ENCODE data around the gene KLHL29.

DNA sequence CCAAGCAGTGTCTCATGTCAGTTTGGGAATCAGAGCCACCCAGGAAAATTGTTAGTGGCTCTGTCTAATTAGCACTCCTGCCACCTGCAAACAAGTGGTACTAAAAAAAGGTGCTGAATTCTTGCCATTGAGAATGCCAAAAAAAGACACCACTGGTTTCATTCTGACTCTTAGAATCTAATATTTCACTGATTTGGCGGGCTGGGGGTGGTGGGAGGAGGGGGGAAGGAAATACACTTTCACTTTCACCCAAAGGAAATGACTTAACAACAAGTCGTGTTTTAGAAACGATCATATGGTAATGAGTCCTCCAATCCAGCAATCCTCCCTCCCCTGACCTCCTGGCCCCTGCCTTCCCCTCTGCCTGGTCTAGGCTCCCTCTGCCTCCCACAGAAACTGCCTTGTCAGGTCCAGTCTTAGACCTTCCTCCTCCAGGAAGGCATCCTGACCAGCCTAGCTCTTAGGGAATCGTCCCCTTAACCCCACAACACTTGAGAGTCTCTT is 4.4 kb upstream of the KLHL29 start:
- TF ChIP-seq, protein P1, sequence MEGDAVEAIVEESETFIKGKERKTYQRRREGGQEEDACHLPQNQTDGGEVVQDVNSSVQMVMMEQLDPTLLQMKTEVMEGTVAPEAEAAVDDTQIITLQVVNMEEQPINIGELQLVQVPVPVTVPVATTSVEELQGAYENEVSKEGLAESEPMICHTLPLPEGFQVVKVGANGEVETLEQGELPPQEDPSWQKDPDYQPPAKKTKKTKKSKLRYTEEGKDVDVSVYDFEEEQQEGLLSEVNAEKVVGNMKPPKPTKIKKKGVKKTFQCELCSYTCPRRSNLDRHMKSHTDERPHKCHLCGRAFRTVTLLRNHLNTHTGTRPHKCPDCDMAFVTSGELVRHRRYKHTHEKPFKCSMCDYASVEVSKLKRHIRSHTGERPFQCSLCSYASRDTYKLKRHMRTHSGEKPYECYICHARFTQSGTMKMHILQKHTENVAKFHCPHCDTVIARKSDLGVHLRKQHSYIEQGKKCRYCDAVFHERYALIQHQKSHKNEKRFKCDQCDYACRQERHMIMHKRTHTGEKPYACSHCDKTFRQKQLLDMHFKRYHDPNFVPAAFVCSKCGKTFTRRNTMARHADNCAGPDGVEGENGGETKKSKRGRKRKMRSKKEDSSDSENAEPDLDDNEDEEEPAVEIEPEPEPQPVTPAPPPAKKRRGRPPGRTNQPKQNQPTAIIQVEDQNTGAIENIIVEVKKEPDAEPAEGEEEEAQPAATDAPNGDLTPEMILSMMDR (IDR thresholded peaks at IDR 0.05; ENCODE audit: insufficient read depth, low read depth, low read length) = no peak
- no peak for TF ChIP-seq EZH2 (IDR thresholded peaks at IDR 0.05; ENCODE audit: insufficient read depth, low read length)
